Breast epithelium (tissue), 3 donors: Measurements from ENCODE around the gene MAST4.

ENCODE experiments used
- CTCF ChIP-seq, 3 donors: fragments of 450-650 bp; IDR thresholded peaks; one replicate each; pipeline ENCODE4 v1.5.1; 2016 to 2017; ENCODE audit warnings: antibody characterized with exemption in 3 of 3, mild to moderate bottlenecking in 3 of 3, moderate library complexity in 3 of 3
- POLR2AphosphoS5 ChIP-seq, 3 donors: sonication (generic); formaldehyde crosslinking; IDR thresholded peaks; one replicate each; pipeline ENCODE4 v1.6.1; 2017; ENCODE audit warnings: antibody characterized with exemption in 3 of 3

GRCh38 chr5:67119010-67119409 lies 522.8 kb downstream of the MAST4 start:
- TF ChIP-seq CTCF (IDR thresholded peaks at IDR 0.05) (no peak), POLR2AphosphoS5 (IDR thresholded peaks at IDR 0.05) (no peak)
